Esophagus muscularis mucosa (tissue), 4 donors: ENCODE measurements around the gene MAD1L1. TPM values are rescaled to one million over a fixed set of nuclear protein-coding genes. Genes with fewer than 3 reads are reported as not detected.

Experiments used
- DNase-seq: peaks from one replicate; pipeline ENCODE4 v3.0.0-alpha.2; 2017; ENCODE audit errors: extremely low spot score
- H3K27ac ChIP-seq, 4 donors: fragments of 200-600 bp; sonication (generic); replicated peaks in 1 of 4; 1 replicate in 3 of 4; 2 replicates in 1 of 4; pipeline ENCODE4 v1.5.1; 2016 to 2019; ENCODE audit warnings: mild to moderate bottlenecking in 1 of 4
- H3K27me3 ChIP-seq, 4 donors: fragments of 200-600 bp; sonication (generic); one replicate each; pipeline versions ENCODE4 v1.5.1 to v1.6.0; 2016 to 2019
- H3K36me3 ChIP-seq, 4 donors: fragments of 200-600 bp; sonication (generic); one replicate each; pipeline ENCODE4 v1.5.1; 2016 to 2019
- H3K4me1 ChIP-seq, 4 donors: fragments of 200-600 bp; sonication (generic); one replicate each; pipeline ENCODE4 v1.5.1; 2016 to 2019
- H3K4me3 ChIP-seq, 4 donors: fragments of 200-600 bp; sonication (generic); 1 replicate in 2 of 4; 2 replicates in 2 of 4; pipeline ENCODE4 v1.5.1; 2016 to 2019; ENCODE audit warnings: mild to moderate bottlenecking in 4 of 4, moderate library complexity in 1 of 4
- H3K9me3 ChIP-seq, 4 donors: fragments of 200-600 bp; sonication (generic); 1 replicate in 3 of 4; 2 replicates in 1 of 4; pipeline ENCODE4 v1.5.1; 2016 to 2019
- CTCF ChIP-seq, 3 experiments: fragments of 200-600 bp in 2 of 3; fragments of 450-650 bp in 1 of 3; sonication (generic) in 2 of 3; IDR thresholded peaks; one replicate each; pipeline ENCODE4 v1.5.1; 2017 to 2019; ENCODE audit warnings: antibody characterized with exemption in 3 of 3, mild to moderate bottlenecking in 2 of 3, moderate library complexity in 1 of 3
- EP300 ChIP-seq: sonication (generic); formaldehyde crosslinking; IDR thresholded peaks from one replicate; pipeline ENCODE4 v1.6.1; 2017; ENCODE audit warnings: antibody characterized with exemption
- POLR2A ChIP-seq: fragments of 450-650 bp; IDR thresholded peaks from one replicate; pipeline ENCODE4 v1.6.1; 2017; ENCODE audit warnings: antibody characterized with exemption, moderate library complexity, mild to moderate bottlenecking, low read depth
- POLR2AphosphoS5 ChIP-seq, 2 donors: sonication (generic); formaldehyde crosslinking; IDR thresholded peaks; one replicate each; pipeline ENCODE4 v1.6.1; 2017; ENCODE audit warnings: antibody characterized with exemption in 2 of 2
- WGBS: methylation state at CpG from one replicate; pipeline ENCODE4 v1.1.5; 2018; 5-methylcytosine and 5-hydroxymethylcytosine counted together
- intact Hi-C: fragments of 100-400 bp; cut with DNase I; formaldehyde crosslinking; loops from one replicate; pipeline ENCODE4 v1.15.1; 2023
- total RNA-seq, 4 donors: library from RNA; depleted of rRNA; stranded (reverse); fragments of >200 nt; gene quantifications; one replicate each; pipeline versions ENCODE4 v1.1.0 to v1.2.1, GENCODE V29; 2016

Gene MAD1L1
- total RNA-seq, 4 donors from 2014 or later, result 22.2 to 33.1 (median 29.5) TPM

DNA sequence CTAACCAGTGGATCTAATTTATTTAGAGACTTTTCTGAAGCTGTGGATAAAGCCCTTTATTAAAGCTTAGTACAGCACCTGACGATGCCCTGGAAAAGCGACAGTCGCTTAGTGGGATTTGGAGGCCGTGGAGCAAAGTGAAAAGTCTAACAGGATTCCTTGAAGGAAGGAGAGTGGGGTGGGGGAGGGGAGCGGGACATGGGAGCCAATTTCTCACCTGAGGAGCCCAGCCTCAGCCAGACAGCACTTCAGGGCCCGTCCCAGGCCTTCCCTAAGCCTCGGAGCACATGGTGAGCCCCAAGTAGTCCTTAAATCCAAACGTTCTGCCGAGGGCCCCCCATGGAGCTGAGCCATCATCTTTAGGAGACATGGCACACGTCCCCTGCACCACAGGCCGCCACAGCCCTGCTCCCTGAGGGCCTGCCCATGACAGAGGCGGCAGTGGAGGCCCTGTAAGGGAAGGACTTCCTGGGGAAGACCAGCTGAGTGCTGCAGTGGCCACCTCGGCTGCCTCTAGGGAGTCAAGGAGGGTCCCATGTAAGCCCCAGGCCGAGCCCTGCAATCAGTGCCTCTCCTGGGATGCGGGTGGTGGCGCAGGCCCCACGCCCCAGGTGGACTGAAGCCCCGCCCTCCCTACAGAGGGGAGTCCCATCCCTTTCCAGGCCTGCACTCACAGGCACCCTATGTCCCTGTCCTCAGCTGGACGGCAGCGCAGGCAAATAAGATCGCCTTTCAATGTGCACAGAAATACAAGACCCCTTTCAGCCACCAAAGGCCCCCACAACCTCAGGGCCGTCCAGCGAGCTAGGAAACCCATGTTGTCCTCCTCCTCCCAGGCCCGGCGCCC lies 187.0 kb downstream of the MAD1L1 start:
- Histone ChIP-seq H3K27ac (no peak overlapping the region), H3K27me3 (no peaks in the 10 kb centered on the region), H3K4me1 (peaks cover 0 to 4% (median 0%) of the 10 kb centered on the region in 4 donors), H3K36me3 (peaks cover 0 to 11% (median 5%) of the 10 kb centered on the region in 4 donors), H3K4me3 (no peak overlapping the region), H3K9me3 (no peaks in the 10 kb centered on the region)
- TF ChIP-seq POLR2AphosphoS5 (IDR thresholded peaks at IDR 0.05), result no peak
- no peak for DNase-seq
- WGBS, result 96% methylated on average over 21 of the region's 25 CpGs
- intact Hi-C loops, result no loop called here

GRCh38 chr7:2044883-2045471 lies 187.8 kb downstream of the MAD1L1 start:
- Histone ChIP-seq H3K27me3 (no peaks in the 10 kb centered on the region), H3K9me3 (no peaks in the 10 kb centered on the region), H3K27ac (no peak overlapping the region), H3K4me3 (no peak overlapping the region), H3K36me3 (peaks cover 0 to 11% (median 5%) of the 10 kb centered on the region in 4 donors), H3K4me1 (no peaks in the 10 kb centered on the region)
- DNase-seq, result no peak
- TF ChIP-seq POLR2AphosphoS5 (IDR thresholded peaks at IDR 0.05) (no peak), POLR2A (no peak), CTCF (IDR thresholded peaks at IDR 0.05) (no peak), EP300 (no peak)
- 95% methylated on average over 21 of the region's 21 CpGs for WGBS
- intact Hi-C loops, result no loop called here

DNA sequence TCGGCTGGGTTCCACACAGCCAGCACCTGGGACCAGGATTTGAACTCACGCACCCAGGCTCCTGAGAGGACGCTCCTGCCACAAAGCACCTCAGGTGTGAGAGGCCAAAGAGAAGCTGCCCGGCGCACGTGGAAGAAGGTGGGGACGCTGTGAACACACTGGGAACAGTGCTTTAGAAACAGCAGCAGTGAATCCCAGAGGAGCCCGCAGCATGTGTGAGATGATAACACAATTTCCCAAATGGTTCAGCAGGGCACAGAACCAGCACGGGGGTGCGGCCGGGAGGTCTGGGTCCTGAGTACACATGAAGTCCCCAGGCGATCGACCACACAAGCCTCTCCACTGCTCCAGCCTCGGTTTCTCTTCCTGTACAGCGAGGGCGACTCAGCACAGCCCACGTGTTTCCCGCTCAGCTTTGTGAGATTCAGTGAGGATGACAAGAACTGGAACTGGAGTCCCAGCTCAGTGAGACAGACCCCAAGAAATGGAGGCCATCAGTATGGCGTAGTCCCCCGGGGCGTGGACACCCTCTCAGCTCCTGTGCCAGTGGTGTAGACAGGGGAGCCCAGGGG lies 188.3 kb downstream of the MAD1L1 start:
- DNase-seq, result no peak
- Histone ChIP-seq H3K36me3 (peaks cover 0 to 11% (median 5%) of the 10 kb centered on the region in 4 donors), H3K27ac (no peak overlapping the region), H3K4me1 (no peaks in the 10 kb centered on the region), H3K27me3 (no peaks in the 10 kb centered on the region), H3K4me3 (no peak overlapping the region), H3K9me3 (no peaks in the 10 kb centered on the region)
- WGBS, result 96% methylated on average over 13 of the region's 21 CpGs
- TF ChIP-seq POLR2A (no peak), CTCF (IDR thresholded peaks at IDR 0.05) (no peak), POLR2AphosphoS5 (IDR thresholded peaks at IDR 0.05) (no peak), EP300 (no peak)
- intact Hi-C loops, result no loop called here

GRCh38 chr7:2043316-2044039 lies 189.3 kb downstream of the MAD1L1 start:
- WGBS, result 95% methylated on average over 18 of the region's 32 CpGs
- Histone ChIP-seq H3K36me3 (peaks cover 0 to 11% (median 5%) of the 10 kb centered on the region in 4 donors), H3K4me1 (peaks cover 0 to 1% (median 0%) of the 10 kb centered on the region in 4 donors), H3K27me3 (no peaks in the 10 kb centered on the region), H3K27ac (no peak overlapping the region), H3K4me3 (no peak overlapping the region), H3K9me3 (no peaks in the 10 kb centered on the region)
- TF ChIP-seq POLR2A, result no peak
- TF ChIP-seq EP300, result no peak
- no peak for TF ChIP-seq POLR2AphosphoS5 (IDR thresholded peaks at IDR 0.05)
- no peak for TF ChIP-seq CTCF (IDR thresholded peaks at IDR 0.05)
- DNase-seq, result no peak
- intact Hi-C loops, result no loop called here

GRCh38 chr7:2042650-2043049 lies 190.1 kb downstream of the MAD1L1 start:
- Histone ChIP-seq H3K9me3 (no peaks in the 10 kb centered on the region), H3K36me3 (peaks cover 0 to 11% (median 5%) of the 10 kb centered on the region in 4 donors), H3K27ac (no peak overlapping the region), H3K4me3 (no peak overlapping the region), H3K4me1 (peaks cover under 1 to 10% (median 4%) of the 10 kb centered on the region in 4 donors), H3K27me3 (no peaks in the 10 kb centered on the region)
- WGBS, result 93% methylated on average over 15 of the region's 15 CpGs
- TF ChIP-seq CTCF (IDR thresholded peaks at IDR 0.05) (no peak), POLR2AphosphoS5 (IDR thresholded peaks at IDR 0.05) (no peak), POLR2A (no peak), EP300 (no peak)
- intact Hi-C loops, result no loop called here
- no peak for DNase-seq
